Stimulated activated naive CD4-positive, alpha-beta T cell treated with Interleukin-2 at 50 U/mL for 16 hours (primary cell): ENCODE results near the gene MEGF11.

Experiments used
- DNase-seq: peaks from one replicate; lab custom pipeline; 2025; lab: John Stamatoyannopoulos, UW

The MEGF11 gene

GRCh38 chr15:66030650-66031049 is 222.9 kb downstream of the MEGF11 start:
- DNase-seq: no peak

GRCh38 chr15:66029650-66030049 is 223.9 kb downstream of the MEGF11 start:
- no peak for DNase-seq

- no peak for DNase-seq
Observed at GRCh38 chr15:66027268-66027805, 226.2 kb downstream of the MEGF11 start.

GRCh38 chr15:66025972-66026371 is 227.6 kb downstream of the MEGF11 start:
- DNase-seq: no peak

- no peak for DNase-seq
Observed at GRCh38 chr15:66025015-66025452, 228.5 kb downstream of the MEGF11 start.

- no peak for DNase-seq
Observed at GRCh38 chr15:66024116-66024515, 229.4 kb downstream of the MEGF11 start.

GRCh38 chr15:66023311-66023972 is 230.1 kb downstream of the MEGF11 start:
- no peak for DNase-seq

GRCh38 chr15:66022163-66022525 is 231.4 kb downstream of the MEGF11 start:
- no peak for DNase-seq

- DNase-seq: no peak
Observed at GRCh38 chr15:66021496-66022162, 231.9 kb downstream of the MEGF11 start.

GRCh38 chr15:66019826-66020398 is 233.6 kb downstream of the MEGF11 start:
- DNase-seq: no peak

GRCh38 chr15:66019368-66019767 is 234.2 kb downstream of the MEGF11 start:
- no peak for DNase-seq

GRCh38 chr15:66018488-66018797 is 235.1 kb downstream of the MEGF11 start:
- DNase-seq: no peak

GRCh38 chr15:66017792-66018487 is 235.6 kb downstream of the MEGF11 start:
- no peak for DNase-seq

GRCh38 chr15:66017000-66017399 is 236.6 kb downstream of the MEGF11 start:
- DNase-seq: no peak

GRCh38 chr15:66016199-66016598 is 237.4 kb downstream of the MEGF11 start:
- no peak for DNase-seq

- DNase-seq: no peak
Observed at GRCh38 chr15:66014635-66015182, 238.8 kb downstream of the MEGF11 start.

- no peak for DNase-seq
Observed at GRCh38 chr15:66014022-66014421, 239.5 kb downstream of the MEGF11 start.

GRCh38 chr15:66008940-66009562 is 244.5 kb downstream of the MEGF11 start:
- DNase-seq: no peak

- no peak for DNase-seq
Observed at GRCh38 chr15:66007663-66008262, 245.8 kb downstream of the MEGF11 start.

- no peak for DNase-seq
Observed at GRCh38 chr15:66006986-66007385, 246.6 kb downstream of the MEGF11 start.

GRCh38 chr15:66004618-66005262 is 248.8 kb downstream of the MEGF11 start:
- DNase-seq: no peak
